KMS-11 (cell line): ENCODE results near the gene CCDC27.

Experiments
- H2AFZ ChIP-seq: fragments of 200-600 bp; sonication (generic); 2 replicates; pipeline ENCODE4 v1.6.1; 2016; ENCODE audit warnings: antibody characterized with exemption, mixed run types, low read depth
- H3K27ac ChIP-seq: fragments of 200-600 bp; sonication (generic); 2 replicates; pipeline ENCODE4 v1.6.1; 2016; ENCODE audit warnings: mild to moderate bottlenecking, mixed run types
- H3K27me3 ChIP-seq: fragments of 200-600 bp; sonication (generic); 2 replicates; pipeline ENCODE4 v1.6.1; 2017; ENCODE audit warnings: mild to moderate bottlenecking, low read depth, mixed run types, moderate library complexity; ENCODE audit not compliant: insufficient read depth
- H3K36me3 ChIP-seq: fragments of 200-600 bp; sonication (generic); 2 replicates; pipeline ENCODE4 v1.6.1; 2017; ENCODE audit warnings: mild to moderate bottlenecking, mixed run types; ENCODE audit not compliant: insufficient read depth
- H3K4me1 ChIP-seq: fragments of 200-600 bp; sonication (generic); 2 replicates; pipeline ENCODE4 v1.6.1; 2016; ENCODE audit warnings: mild to moderate bottlenecking, low read depth, mixed run types; ENCODE audit not compliant: poor library complexity, severe bottlenecking
- H3K4me2 ChIP-seq: fragments of 200-600 bp; sonication (generic); 2 replicates; pipeline ENCODE4 v1.7.0; 2016; ENCODE audit warnings: mild to moderate bottlenecking, mixed run types
- H3K4me3 ChIP-seq: fragments of 200-600 bp; sonication (generic); IDR thresholded peaks from 2 replicates; pipeline ENCODE4 v1.6.1; 2017; ENCODE audit warnings: low read depth, low read length, mixed read lengths; ENCODE audit not compliant: insufficient read depth
- H3K79me2 ChIP-seq: fragments of 200-600 bp; sonication (generic); 2 replicates; pipeline ENCODE4 v1.6.1; 2016; ENCODE audit warnings: low read depth, mixed run types; ENCODE audit not compliant: insufficient read depth
- H3K9ac ChIP-seq: fragments of 200-600 bp; sonication (generic); 2 replicates; pipeline ENCODE4 v1.6.1; 2016; ENCODE audit warnings: mild to moderate bottlenecking, mixed run types
- H4K20me1 ChIP-seq: fragments of 200-600 bp; sonication (generic); 2 replicates; pipeline ENCODE4 v1.6.1; 2016; ENCODE audit warnings: mild to moderate bottlenecking, mixed run types; ENCODE audit not compliant: insufficient read depth
- CTCF ChIP-seq: fragments of 200-600 bp; sonication (generic); conservative IDR thresholded peaks from 2 replicates; pipeline ENCODE4 v1.6.1; 2017; ENCODE audit warnings: low read depth, mild to moderate bottlenecking, antibody characterized with exemption, low read length, moderate library complexity, mixed read lengths

The CCDC27 gene

GRCh38 chr1:3762873-3763228, 10.6 kb downstream of the CCDC27 start:
- no peaks in the 10 kb centered on the region for H3K4me1 ChIP-seq
- no peaks in the 10 kb centered on the region for H3K36me3 ChIP-seq
- TF ChIP-seq CTCF: no peak
- H3K27ac ChIP-seq: no peak overlapping the region
- no peak overlapping the region for H2AFZ ChIP-seq
- H3K4me3 ChIP-seq: no peak overlapping the region
- no peak overlapping the region for H3K9ac ChIP-seq
- no peaks in the 10 kb centered on the region for H4K20me1 ChIP-seq
- no peaks in the 10 kb centered on the region for H3K79me2 ChIP-seq
- H3K4me2 ChIP-seq: no peak overlapping the region
- peaks cover 96% of the 10 kb centered on the region for H3K27me3 ChIP-seq

- no peaks in the 10 kb centered on the region for H4K20me1 ChIP-seq
- H2AFZ ChIP-seq: no peak overlapping the region
- no peak overlapping the region for H3K9ac ChIP-seq
- no peaks in the 10 kb centered on the region for H3K36me3 ChIP-seq
- H3K4me3 ChIP-seq: no peak overlapping the region
- H3K27me3 ChIP-seq: peaks cover 98% of the 10 kb centered on the region
- no peaks in the 10 kb centered on the region for H3K79me2 ChIP-seq
- no peak for TF ChIP-seq CTCF
- no peak overlapping the region for H3K4me2 ChIP-seq
- no peak overlapping the region for H3K27ac ChIP-seq
- H3K4me1 ChIP-seq: no peaks in the 10 kb centered on the region
Measured at GRCh38 chr1:3763351-3764125, 11.3 kb downstream of the CCDC27 start.

GRCh38 chr1:3767328-3767925, 15.2 kb downstream of the CCDC27 start:
- no peak overlapping the region for H3K9ac ChIP-seq
- peaks cover 6% of the 10 kb centered on the region for H3K4me1 ChIP-seq
- no peaks in the 10 kb centered on the region for H3K79me2 ChIP-seq
- TF ChIP-seq CTCF: no peak
- H3K27me3 ChIP-seq: peaks cover 87% of the 10 kb centered on the region
- no peak overlapping the region for H3K4me2 ChIP-seq
- no peak overlapping the region for H3K4me3 ChIP-seq
- H3K36me3 ChIP-seq: no peaks in the 10 kb centered on the region
- no peak overlapping the region for H3K27ac ChIP-seq
- no peaks in the 10 kb centered on the region for H4K20me1 ChIP-seq
- no peak overlapping the region for H2AFZ ChIP-seq

GRCh38 chr1:3768811-3769390, 16.7 kb downstream of the CCDC27 start:
- H3K27me3 ChIP-seq: peaks cover 72% of the 10 kb centered on the region
- no peaks in the 10 kb centered on the region for H3K36me3 ChIP-seq
- H4K20me1 ChIP-seq: no peaks in the 10 kb centered on the region
- H3K27ac ChIP-seq: no peak overlapping the region
- no peaks in the 10 kb centered on the region for H3K79me2 ChIP-seq
- no peak for TF ChIP-seq CTCF
- no peak overlapping the region for H2AFZ ChIP-seq
- no peak overlapping the region for H3K4me2 ChIP-seq
- peaks cover 6% of the 10 kb centered on the region for H3K4me1 ChIP-seq
- no peak overlapping the region for H3K4me3 ChIP-seq
- no peak overlapping the region for H3K9ac ChIP-seq
